Spleen (tissue), 11 donors: ENCODE results near the gene MX1. TPM values are rescaled to one million over a fixed set of nuclear protein-coding genes. Genes with fewer than 3 reads are reported as not detected.
A peak's percentile ranks its signal among the peaks of the same experiment; 100 is the strongest.
"Not testable (repeated sequence)": the region's sequence is repeated elsewhere in the genome, so short reads cannot be mapped to it uniquely, and the experiment has no call there.

Experiments
- DNase-seq: peaks from one replicate; pipeline ENCODE4 v3.0.0-alpha.2; 2020
- H3K27ac ChIP-seq, 8 donors: fragments of 200-600 bp; sonication (generic) in 7 of 8; 1 replicate in 4 of 8; 2 replicates in 4 of 8; pipeline versions ENCODE4 v1.5.0 to v1.8.0; 2016 to 2021; ENCODE audit warnings: inconsistent platforms in 4 of 8, mild to moderate bottlenecking in 4 of 8, moderate library complexity in 1 of 8
- H3K27me3 ChIP-seq, 7 donors: fragments of 200-600 bp; sonication (generic) in 6 of 7; replicated peaks in 1 of 7; 1 replicate in 4 of 7; 2 replicates in 3 of 7; pipeline versions ENCODE4 v1.5.0 to v1.8.0; 2016 to 2021; ENCODE audit warnings: inconsistent platforms in 3 of 7, mild to moderate bottlenecking in 1 of 7
- H3K36me3 ChIP-seq, 6 donors: fragments of 200-600 bp; sonication (generic) in 5 of 6; 1 replicate in 4 of 6; 2 replicates in 2 of 6; pipeline versions ENCODE4 v1.5.0 to v1.8.0; 2016 to 2021; ENCODE audit warnings: inconsistent platforms in 2 of 6
- H3K4me1 ChIP-seq, 6 donors: fragments of 200-600 bp; sonication (generic) in 5 of 6; 1 replicate in 3 of 6; 2 replicates in 3 of 6; pipeline versions ENCODE4 v1.5.0 to v1.8.0; 2016 to 2021; ENCODE audit warnings: inconsistent platforms in 3 of 6
- H3K4me3 ChIP-seq, 8 donors: fragments of 200-600 bp; sonication (generic) in 7 of 8; 1 replicate in 4 of 8; 2 replicates in 4 of 8; pipeline versions ENCODE4 v1.5.0 to v1.8.0; 2016 to 2021; ENCODE audit warnings: inconsistent platforms in 4 of 8, mild to moderate bottlenecking in 4 of 8, moderate library complexity in 2 of 8
- H3K9me3 ChIP-seq, 8 donors: fragments of 200-600 bp; sonication (generic) in 7 of 8; 1 replicate in 4 of 8; 2 replicates in 4 of 8; pipeline versions ENCODE4 v1.5.0 to v1.8.0; 2016 to 2021; ENCODE audit warnings: inconsistent platforms in 4 of 8
- POLR2A ChIP-seq, 3 donors: fragments of 450-650 bp; IDR thresholded peaks; one replicate each; pipeline ENCODE4 v1.5.1; 2017; ENCODE audit warnings: antibody characterized with exemption in 3 of 3, mild to moderate bottlenecking in 1 of 3
- POLR2AphosphoS5 ChIP-seq, 3 donors: sonication (generic); formaldehyde crosslinking; IDR thresholded peaks; one replicate each; pipeline ENCODE4 v1.5.1; 2017; ENCODE audit warnings: antibody characterized with exemption in 3 of 3
- WGBS, 5 donors: extraction: QIAGEN DNeasy Blood & Tissue Kit in 3 of 5; methylation state at CpG; one replicate each; pipeline versions ENCODE4 v1.1.5 to v1.1.7; 2013 to 2018; 5-methylcytosine and 5-hydroxymethylcytosine counted together
- intact Hi-C: fragments of 100-400 bp; cut with DNase I; formaldehyde crosslinking; loops from one replicate; pipeline ENCODE4 v1.15.0; 2023; ENCODE audit warnings: low total_unique reads
- polyA plus RNA-seq, 3 donors: library from polyadenylated mRNA; stranded (reverse); fragments of 200-250 nt; gene quantifications; one replicate each; pipeline ENCODE4 v1.2.1, GENCODE V29; 2013
- total RNA-seq, 7 donors: library from RNA; depleted of rRNA in 3 of 7; stranded (reverse); fragments of >200 nt in 3 of 7; fragmentation: NEBNext Ultra II Directional in 4 of 7; extraction: Animal tissue kit (Norgen Biotek cat#: 25700) in 4 of 7; gene quantifications; one replicate each; pipeline versions ENCODE4 v1.1.0 to v1.2.1, GENCODE V29; 2016 to 2021
- TF ChIP-seq, protein P1 (sequence below), 11 experiments: fragments of 200-600 bp in 7 of 11; fragments of 450-650 bp in 4 of 11; sonication (generic) in 4 of 11; IDR thresholded peaks in 8 of 11; conservative IDR thresholded peaks in 3 of 11; 1 replicate in 7 of 11; 2 replicates in 4 of 11; pipeline versions ENCODE4 v1.4.0 to v1.8.0; 2016 to 2021; ENCODE audit warnings: antibody characterized with exemption in 11 of 11, inconsistent platforms in 4 of 11, mild to moderate bottlenecking in 1 of 11
- donor health status: healthy with polysubstance abuse.
- donor health status: DM: no; HTN: no; CAD: no; lungs with moderate emphysema.
- donor health status: DM: no; HTN: no; CAD: no.
- donor health status: Bipolar disorder and iron deficiency.
- donor health status: healthy.
- donor health status: DM: no; HTN: no; CAD: no.
- donor health status: DM: yes; HTN: yes; CAD: no.

MX1 gene
- total and polyA plus RNA-seq, 10 donors: 32.8 to 148 (median 90.1) TPM

DNA sequence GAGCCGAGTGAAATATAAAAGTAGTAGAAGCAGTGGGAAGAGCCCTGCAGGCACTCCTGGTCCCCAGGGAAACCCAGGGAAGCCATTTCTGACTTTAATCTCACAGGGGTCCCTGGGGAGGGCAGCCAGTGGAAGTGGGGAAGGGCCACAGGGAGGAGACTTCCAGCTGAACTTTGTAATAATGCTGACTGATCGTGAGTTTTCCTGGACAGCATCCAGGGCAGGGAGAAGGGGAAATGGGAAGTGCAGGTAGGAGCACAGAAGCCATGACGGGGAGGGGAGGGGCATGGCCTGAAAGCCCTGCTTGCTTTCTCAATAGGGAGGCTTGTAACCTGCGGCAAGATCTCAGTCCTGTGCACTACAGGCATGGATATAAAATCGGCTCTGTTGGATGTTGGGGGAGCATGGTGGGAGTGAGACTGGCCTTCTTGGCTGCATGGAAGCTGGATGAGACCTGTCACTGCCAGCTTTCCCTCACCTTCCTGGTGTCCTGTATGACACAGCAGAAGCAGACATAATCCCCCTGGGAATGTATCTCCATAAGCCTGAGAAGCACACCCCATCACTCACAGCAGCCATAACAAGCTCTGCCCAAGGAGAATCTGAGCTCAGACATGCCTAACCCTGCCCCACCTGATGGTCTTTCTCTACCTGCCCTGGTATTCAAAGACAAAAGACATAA is 15.1 kb upstream of the MX1 start:
- no peaks in the 10 kb centered on the region for H3K27me3 ChIP-seq
- H3K27ac ChIP-seq: no peak overlapping the region
- H3K4me1 ChIP-seq: peaks cover 0 to 10% (median 2%) of the 10 kb centered on the region in 6 donors
- intact Hi-C loops: no loop called here
- peaks cover 3 to 52% (median 41%) of the 10 kb centered on the region in 6 donors for H3K36me3 ChIP-seq
- no peak for DNase-seq
- H3K4me3 ChIP-seq: no peak overlapping the region
- WGBS, 5 donors: 74 to 89% (median 79%) methylated on average over 5 of the region's 5 CpGs
- no peak for TF ChIP-seq POLR2AphosphoS5 (IDR thresholded peaks at IDR 0.05)
- TF ChIP-seq, protein P1, sequence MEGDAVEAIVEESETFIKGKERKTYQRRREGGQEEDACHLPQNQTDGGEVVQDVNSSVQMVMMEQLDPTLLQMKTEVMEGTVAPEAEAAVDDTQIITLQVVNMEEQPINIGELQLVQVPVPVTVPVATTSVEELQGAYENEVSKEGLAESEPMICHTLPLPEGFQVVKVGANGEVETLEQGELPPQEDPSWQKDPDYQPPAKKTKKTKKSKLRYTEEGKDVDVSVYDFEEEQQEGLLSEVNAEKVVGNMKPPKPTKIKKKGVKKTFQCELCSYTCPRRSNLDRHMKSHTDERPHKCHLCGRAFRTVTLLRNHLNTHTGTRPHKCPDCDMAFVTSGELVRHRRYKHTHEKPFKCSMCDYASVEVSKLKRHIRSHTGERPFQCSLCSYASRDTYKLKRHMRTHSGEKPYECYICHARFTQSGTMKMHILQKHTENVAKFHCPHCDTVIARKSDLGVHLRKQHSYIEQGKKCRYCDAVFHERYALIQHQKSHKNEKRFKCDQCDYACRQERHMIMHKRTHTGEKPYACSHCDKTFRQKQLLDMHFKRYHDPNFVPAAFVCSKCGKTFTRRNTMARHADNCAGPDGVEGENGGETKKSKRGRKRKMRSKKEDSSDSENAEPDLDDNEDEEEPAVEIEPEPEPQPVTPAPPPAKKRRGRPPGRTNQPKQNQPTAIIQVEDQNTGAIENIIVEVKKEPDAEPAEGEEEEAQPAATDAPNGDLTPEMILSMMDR (IDR thresholded peaks at IDR 0.05 in 8 of 11, conservative IDR thresholded peaks at IDR 0.05 in 3 of 11): no peak
- TF ChIP-seq POLR2A (IDR thresholded peaks at IDR 0.05): no peak
- H3K9me3 ChIP-seq: peaks cover 0 to 41% (median 23%) of the 10 kb centered on the region in 8 donors

DNA sequence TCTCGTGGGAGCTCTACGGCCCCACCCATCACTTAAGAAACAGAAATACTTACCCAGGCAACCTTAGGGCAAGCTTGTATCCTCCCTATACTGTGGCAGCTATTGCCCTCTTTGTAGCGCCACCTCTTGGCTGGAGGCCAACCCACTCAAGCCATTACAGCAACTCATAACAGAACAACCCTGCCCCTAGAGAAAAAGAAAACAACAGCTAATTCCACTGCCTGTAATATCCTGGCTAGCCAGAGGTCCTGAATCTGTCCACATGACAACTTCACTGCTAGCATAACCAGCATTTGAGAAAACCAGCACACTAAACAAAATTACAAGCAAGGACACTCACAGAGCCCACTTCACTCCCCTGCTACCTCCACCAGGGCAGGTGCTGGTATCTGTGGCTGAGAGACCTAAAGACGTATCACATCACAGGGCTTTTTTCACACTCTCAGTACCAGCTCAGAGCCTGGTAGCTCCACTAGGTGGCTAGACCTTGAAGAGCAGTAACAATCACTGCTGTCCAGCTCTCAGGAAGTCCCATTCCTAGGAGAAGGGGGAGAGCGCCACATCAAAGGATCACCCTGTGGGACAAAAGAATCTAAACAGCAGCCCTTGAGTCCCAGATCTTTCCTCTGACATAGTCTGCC is 14.5 kb upstream of the MX1 start:
- Histone ChIP-seq H3K36me3 (peaks cover 3 to 46% (median 37%) of the 10 kb centered on the region in 6 donors), H3K4me3 (no peak overlapping the region), H3K4me1 (peaks cover 0 to 4% (median 0%) of the 10 kb centered on the region in 6 donors), H3K27me3 (no peaks in the 10 kb centered on the region), H3K27ac (no peak overlapping the region), H3K9me3 (peaks cover 0 to 41% (median 23%) of the 10 kb centered on the region in 8 donors)
- DNase-seq: no peak
- intact Hi-C loops: no loop called here
- TF ChIP-seq POLR2AphosphoS5 (IDR thresholded peaks at IDR 0.05) (peak in 1 of 3 donors; percentile 6), POLR2A (IDR thresholded peaks at IDR 0.05) (no peak)
- TF ChIP-seq, protein P1 (IDR thresholded peaks at IDR 0.05 in 8 of 11, conservative IDR thresholded peaks at IDR 0.05 in 3 of 11): peak in 3 of 11 experiments; percentile 6 to 19 (median 12)
- WGBS, 5 donors: 72 to 85% (median 79%) methylated on average over 5 of the region's 5 CpGs

DNA sequence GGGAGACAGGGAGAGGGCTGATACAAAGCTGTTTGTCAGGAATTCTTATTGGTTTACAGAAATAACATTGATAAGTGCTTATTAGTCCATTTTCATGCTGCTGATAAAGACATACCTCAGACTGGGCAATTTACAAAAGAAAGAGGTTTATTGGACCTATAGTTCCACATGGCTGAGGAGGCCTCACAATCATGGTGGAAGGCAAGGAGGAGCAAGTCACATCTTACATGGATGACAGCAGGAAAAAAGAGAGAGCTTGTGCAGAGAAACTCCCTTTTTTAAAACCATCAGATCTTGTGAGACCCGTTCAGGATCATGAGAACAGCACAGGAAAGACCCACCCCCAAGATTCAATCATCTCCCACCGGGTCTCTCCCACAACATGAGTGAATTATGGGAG is 8.5 kb upstream of the MX1 start:
- Histone ChIP-seq H3K4me1 (peaks cover 0 to 40% (median 23%) of the 10 kb centered on the region in 6 donors), H3K27ac (peak overlapping the region in 1 of 8 donors; percentile 91), H3K9me3 (peaks cover 0 to 29% (median 8%) of the 10 kb centered on the region in 8 donors)
- H3K4me3 ChIP-seq, H3K27me3 ChIP-seq, intact Hi-C loops, DNase-seq, H3K36me3 ChIP-seq: not testable (repeated sequence)
- WGBS, 5 donors: 87 to 95% (median 93%) methylated on average over 2 of the region's 2 CpGs

DNA sequence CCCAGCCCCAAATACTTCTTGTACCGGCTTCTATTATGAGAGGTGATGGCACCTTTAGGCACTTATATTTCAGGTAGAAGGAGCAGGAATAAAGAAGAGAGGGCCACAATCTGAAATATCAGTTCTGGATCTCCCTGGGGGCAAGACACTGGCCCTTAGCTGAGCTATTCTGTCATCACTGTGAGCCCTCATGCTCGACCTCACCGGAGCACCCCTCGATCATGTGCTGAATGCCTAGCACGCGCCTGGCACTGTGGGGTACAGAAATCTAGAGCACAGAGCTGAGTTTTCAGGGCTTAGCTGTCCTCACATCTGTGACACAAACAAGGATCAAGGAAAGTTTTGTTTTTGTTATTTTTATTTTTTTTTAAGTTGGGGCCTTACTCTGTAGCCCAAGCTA is 7.6 kb upstream of the MX1 start:
- H3K9me3 ChIP-seq: peaks cover 0 to 21% (median under 1%) of the 10 kb centered on the region in 8 donors
- peak overlapping the region in 5 of 8 donors; percentile 41 to 91 (median 90) for H3K27ac ChIP-seq
- no peak for DNase-seq
- no peak for TF ChIP-seq POLR2AphosphoS5 (IDR thresholded peaks at IDR 0.05)
- TF ChIP-seq, protein P1 (IDR thresholded peaks at IDR 0.05 in 8 of 11, conservative IDR thresholded peaks at IDR 0.05 in 3 of 11): no peak
- no peak for TF ChIP-seq POLR2A (IDR thresholded peaks at IDR 0.05)
- intact Hi-C loops: no loop called here
- H3K27me3 ChIP-seq: no peaks in the 10 kb centered on the region
- H3K4me1 ChIP-seq: peaks cover 0 to 49% (median 31%) of the 10 kb centered on the region in 6 donors
- no peak overlapping the region for H3K4me3 ChIP-seq
- H3K36me3 ChIP-seq: no peaks in the 10 kb centered on the region
- 92 to 98% (median 96%) methylated on average over 6 of the region's 6 CpGs for WGBS, 5 donors
